H1 (cell line): ENCODE measurements around the gene ACTC1. TPM values are rescaled to one million over a fixed set of nuclear protein-coding genes. Genes with fewer than 3 reads are reported as not detected.

Experiments
- CTCF ChIA-PET: fragments of 300-600 bp; sonication (Branson Sonifier 250); formaldehyde crosslinking; loops from one replicate; lab custom pipeline; 2021; ENCODE audit not compliant: partially characterized antibody; lab: Charles Lee
- POLR2A ChIA-PET: fragments of 300-600 bp; sonication (Branson Sonifier 250); formaldehyde crosslinking; loops from one replicate; lab custom pipeline; 2021; ENCODE audit warnings: inconsistent platforms; ENCODE audit not compliant: partially characterized antibody; lab: Charles Lee
- DNase-seq, 2 experiments: peaks; one replicate each; pipeline versions ENCODE4 v3.0.0 to v3.0.0-alpha.2; 2010 to 2022; ENCODE audit warnings: low spot score in 2 of 2, low read depth in 1 of 2, mixed read lengths in 1 of 2
- FAIRE-seq: peaks from 2 replicates; lab custom pipeline; 2011; peaks lifted over from hg19 to GRCh38; lab: Jason Lieb, UNC
- H2AFZ ChIP-seq: 2 replicates; pipeline ENCODE4 v1.8.1; 2012; ENCODE audit warnings: low read length, inconsistent platforms
- H2AK5ac ChIP-seq: 2 replicates; pipeline ENCODE4 v1.6.1; 2013; ENCODE audit warnings: low read depth, low read length
- H2BK120ac ChIP-seq: replicated peaks from 2 replicates; pipeline ENCODE3; 2013; ENCODE audit warnings: low read depth, low read length, inconsistent platforms
- H2BK12ac ChIP-seq: 2 replicates; pipeline ENCODE4 v1.6.1; 2013; ENCODE audit warnings: low read depth, low read length
- H2BK15ac ChIP-seq: 2 replicates; pipeline ENCODE4 v1.6.1; 2013; ENCODE audit warnings: low read length
- H2BK20ac ChIP-seq: 2 replicates; pipeline ENCODE4 v1.6.1; 2013; ENCODE audit warnings: low read length
- H2BK5ac ChIP-seq: 2 replicates; pipeline ENCODE4 v1.6.1; 2013; ENCODE audit warnings: low read depth, low read length
- H3K14ac ChIP-seq: 2 replicates; pipeline ENCODE4 v1.6.1; 2013; ENCODE audit warnings: inconsistent platforms; ENCODE audit not compliant: insufficient read length
- H3K18ac ChIP-seq: 2 replicates; pipeline ENCODE4 v1.6.1; 2013; ENCODE audit warnings: low read length; ENCODE audit errors: extremely low read depth
- H3K23ac ChIP-seq: 2 replicates; pipeline ENCODE4 v1.6.1; 2013; ENCODE audit warnings: inconsistent platforms; ENCODE audit not compliant: insufficient read length
- H3K23me2 ChIP-seq: 2 replicates; pipeline ENCODE4 v1.6.1; 2013; ENCODE audit warnings: low read depth, low read length
- H3K27ac ChIP-seq: 2 replicates; pipeline ENCODE4 v1.6.1; 2011; ENCODE audit warnings: low read depth, low read length, inconsistent platforms
- H3K27me3 ChIP-seq, 4 experiments: replicated peaks in 1 of 4; 1 replicate in 1 of 4; 2 replicates in 3 of 4; pipeline versions ENCODE4 v1.6.1 to v1.8.1; 2011 to 2013; ENCODE audit warnings: low read length in 3 of 4, mild to moderate bottlenecking in 3 of 4, inconsistent platforms in 2 of 4, mixed read lengths in 2 of 4, moderate library complexity in 1 of 4; ENCODE audit not compliant: control insufficient read depth in 3 of 4, insufficient read depth in 3 of 4; ENCODE audit errors: extremely low read depth in 1 of 4
- H3K36me3 ChIP-seq, 4 experiments: 2 replicates each; pipeline versions ENCODE4 v1.6.1 to v1.8.1; 2011 to 2013; ENCODE audit warnings: mild to moderate bottlenecking in 4 of 4, low read length in 3 of 4, moderate library complexity in 2 of 4, control low read depth in 1 of 4, inconsistent platforms in 1 of 4; ENCODE audit not compliant: insufficient read depth in 4 of 4, control insufficient read depth in 2 of 4
- H3K4ac ChIP-seq: replicated peaks from 2 replicates; pipeline ENCODE3; 2013; ENCODE audit warnings: low read length, low read depth, mixed read lengths, inconsistent platforms; ENCODE audit not compliant: insufficient read length
- H3K4me1 ChIP-seq, 4 experiments: replicated peaks in 1 of 4; 1 replicate in 1 of 4; 2 replicates in 3 of 4; pipeline versions ENCODE4 v1.6.1 to v1.8.1; 2011 to 2013; ENCODE audit warnings: low read length in 3 of 4, inconsistent platforms in 2 of 4, mixed read lengths in 1 of 4; ENCODE audit not compliant: insufficient read depth in 4 of 4, control insufficient read depth in 3 of 4
- H3K4me2 ChIP-seq, 2 experiments: 2 replicates each; pipeline versions ENCODE4 v1.6.1 to v1.8.1; 2011 to 2013; ENCODE audit warnings: low read depth in 2 of 2, low read length in 2 of 2, control low read depth in 1 of 2, inconsistent platforms in 1 of 2, mild to moderate bottlenecking in 1 of 2; ENCODE audit not compliant: insufficient read depth in 1 of 2
- H3K4me3 ChIP-seq, 4 experiments: fragments of 200-600, 300-600 bp in 1 of 4; sonication (generic), shearing (Covaris generic), sonication (Bioruptor Twin) in 1 of 4; 2 replicates each; pipeline versions ENCODE4 v1.5.1 to v1.8.1; 2011 to 2016; ENCODE audit warnings: low read length in 4 of 4, low read depth in 3 of 4, control low read depth in 2 of 4, inconsistent platforms in 2 of 4, mild to moderate bottlenecking in 2 of 4, mixed read lengths in 1 of 4, moderate library complexity in 1 of 4; ENCODE audit not compliant: insufficient read depth in 2 of 4; ENCODE audit errors: extremely low read depth in 1 of 4
- H3K56ac ChIP-seq: replicated peaks from 2 replicates; pipeline ENCODE3; 2013; ENCODE audit warnings: low read depth, mild to moderate bottlenecking, mixed read lengths, low read length, inconsistent platforms; ENCODE audit not compliant: insufficient read length
- H3K79me1 ChIP-seq: 2 replicates; pipeline ENCODE4 v1.6.1; 2013; ENCODE audit warnings: low read depth, low read length, control low read depth
- H3K79me2 ChIP-seq, 2 experiments: 2 replicates each; pipeline versions ENCODE4 v1.6.1 to v1.8.1; 2012 to 2013; ENCODE audit warnings: low read length in 2 of 2, mild to moderate bottlenecking in 2 of 2, inconsistent platforms in 1 of 2; ENCODE audit not compliant: insufficient read depth in 2 of 2, control insufficient read depth in 1 of 2
- H3K9ac ChIP-seq, 4 experiments: replicated peaks in 1 of 4; 1 replicate in 1 of 4; 2 replicates in 3 of 4; pipeline versions ENCODE4 v1.6.1 to v1.8.1; 2011 to 2013; ENCODE audit warnings: low read depth in 3 of 4, low read length in 3 of 4, control low read depth in 2 of 4, mild to moderate bottlenecking in 2 of 4, moderate library complexity in 2 of 4, inconsistent platforms in 1 of 4; ENCODE audit errors: extremely low read depth in 1 of 4
- H3K9me3 ChIP-seq, 2 experiments: 2 replicates each; pipeline versions ENCODE4 v1.6.1 to v1.8.1; 2012 to 2013; ENCODE audit warnings: mild to moderate bottlenecking in 2 of 2, moderate library complexity in 2 of 2, control low read depth in 1 of 2, inconsistent platforms in 1 of 2, low read depth in 1 of 2, low read length in 1 of 2, mixed read lengths in 1 of 2; ENCODE audit not compliant: insufficient read depth in 2 of 2
- H4K20me1 ChIP-seq, 2 experiments: replicated peaks in 1 of 2; 2 replicates each; pipeline versions ENCODE3 to v1.8.1; 2011 to 2013; ENCODE audit warnings: inconsistent platforms in 2 of 2, low read length in 2 of 2, mild to moderate bottlenecking in 1 of 2; ENCODE audit not compliant: insufficient read depth in 2 of 2, control insufficient read depth in 1 of 2
- H4K5ac ChIP-seq: 2 replicates; pipeline ENCODE4 v1.6.1; 2013; ENCODE audit warnings: low read length, low read depth, mixed read lengths, inconsistent platforms; ENCODE audit not compliant: insufficient read length
- H4K8ac ChIP-seq: 2 replicates; pipeline ENCODE4 v1.8.0; 2013; ENCODE audit warnings: mild to moderate bottlenecking, moderate library complexity, low read length, inconsistent platforms; ENCODE audit not compliant: insufficient read depth; ENCODE audit errors: extremely low read depth
- H4K91ac ChIP-seq: replicated peaks from 2 replicates; pipeline ENCODE3; 2013; ENCODE audit warnings: low read length, mixed read lengths, inconsistent platforms; ENCODE audit not compliant: insufficient read length
- EP300 ChIP-seq, 2 experiments: IDR thresholded peaks; 1 replicate in 1 of 2; 2 replicates in 1 of 2; pipeline ENCODE4 v1.6.1; 2011 to 2012; ENCODE audit warnings: low read depth in 2 of 2, low read length in 2 of 2, mild to moderate bottlenecking in 2 of 2, borderline replicate concordance in 1 of 2, inconsistent platforms in 1 of 2, moderate library complexity in 1 of 2
- WGBS, 2 experiments: shearing (Covaris generic) in 1 of 2; methylation state at CpG; one replicate each; pipeline versions ENCODE4 v1.1.6 to v1.1.7; 2013 to 2015; ENCODE audit warnings: low lambda C conversion rate in 2 of 2, mixed read lengths in 2 of 2, inconsistent platforms in 1 of 2, low coverage in 1 of 2, missing lambda C conversion rate in 1 of 2; ENCODE audit not compliant: insufficient replicate concordance in 2 of 2, insufficient coverage in 1 of 2, insufficient read length in 1 of 2; ENCODE audit errors: extremely low coverage in 1 of 2, missing lambda C conversion rate in 1 of 2; 5-methylcytosine and 5-hydroxymethylcytosine counted together
- polyA plus RNA-seq, 7 experiments: library from polyadenylated mRNA; depleted of rRNA in 3 of 7; stranded (reverse) in 5 of 7; unstranded in 2 of 7; fragments of >200 nt in 5 of 7; fragments of 200-250 nt in 2 of 7; gene quantifications; 1 replicate in 5 of 7; 2 replicates in 1 of 7; 4 replicates in 1 of 7; pipeline versions ENCODE4 v1.2.1 to v1.2.3, GENCODE V29; 2011 to 2013; ENCODE audit warnings: missing spikeins in 2 of 7, mixed read lengths in 2 of 7
- total RNA-seq: library from RNA; stranded (reverse); fragmentation: NEBNext Ultra II Directional; extraction: Animal tissue kit (Norgen Biotek cat#: 25700); gene quantifications from 2 replicates; pipeline ENCODE4 v1.2.1, GENCODE V29; 2021

The ACTC1 gene
- total and polyA plus RNA-seq, 2 of the 8 experiments (the other 6 are each of a cell fraction or from before 2014, with no cell fraction given), result 37.6 to 90.0 TPM

DNA sequence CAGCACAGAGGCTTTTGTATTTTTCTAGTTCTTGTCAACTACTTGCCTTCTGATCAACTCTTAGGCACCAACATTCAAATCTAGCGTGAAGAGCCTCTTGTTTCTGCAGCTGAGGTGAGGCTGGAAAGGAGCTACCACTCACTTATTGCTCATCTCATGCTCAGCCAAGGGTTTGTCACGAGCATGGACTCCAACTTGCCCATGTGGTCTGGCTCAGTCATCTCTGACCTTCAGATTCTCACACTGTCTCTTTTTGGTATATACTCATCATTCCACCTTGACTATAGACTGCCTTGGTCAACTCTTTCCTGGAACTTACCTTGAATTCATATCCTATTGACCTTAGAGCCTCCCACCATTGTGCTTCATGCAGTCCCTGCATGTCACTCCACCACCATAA is 35.4 kb downstream of the ACTC1 start:
- Histone ChIP-seq H3K27me3 (peaks cover 8 to 23% (median 15%) of the 10 kb centered on the region in 4 experiments), H3K23ac (no peak overlapping the region), H2BK20ac (no peak overlapping the region), H3K18ac (no peak overlapping the region), H4K20me1 (no peaks in the 10 kb centered on the region), H3K36me3 (no peaks in the 10 kb centered on the region), H3K4me3 (no peak overlapping the region), H2BK12ac (no peak overlapping the region), H2AFZ (no peak overlapping the region), H2BK15ac (no peak overlapping the region), H4K5ac (no peak overlapping the region), H3K4ac (no peak overlapping the region), H3K27ac (no peak overlapping the region), H3K79me1 (no peaks in the 10 kb centered on the region), H3K9ac (no peak overlapping the region), H4K8ac (no peak overlapping the region), H3K9me3 (no peaks in the 10 kb centered on the region), H2BK5ac (no peak overlapping the region), H2AK5ac (no peak overlapping the region), H3K4me2 (no peak overlapping the region), H3K23me2 (peaks cover 4% of the 10 kb centered on the region; the same call in 1 of the 2 replicates), H4K91ac (no peak overlapping the region), H3K14ac (no peak overlapping the region), H3K79me2 (no peaks in the 10 kb centered on the region), H3K56ac (no peak overlapping the region), H2BK120ac (no peak overlapping the region), H3K4me1 (peaks cover 0 to 6% (median 2%) of the 10 kb centered on the region in 4 experiments; a peak in 3 of 7 replicates)
- CTCF ChIA-PET, result interaction anchor here (0.6 to 2.3 kb wide), 3 partner anchors 16 to 258 kb away, joined by 3 to 8 read pairs (median 4); no protein-coding TSS in a partner anchor
- FAIRE-seq, result no peak
- 89% methylated on average over 2 of the region's 2 CpGs; no CpG with 5 or more reads in 1 of the 2 experiments for WGBS, 2 experiments
- POLR2A ChIA-PET, result interaction anchor here (0.9 kb wide), 1 partner anchor 31 kb away, joined by 3 read pairs; no protein-coding TSS in a partner anchor
- no peak for DNase-seq
- no peak for TF ChIP-seq EP300 (IDR thresholded peaks at IDR 0.05; ENCODE audit: borderline replicate concordance in 1 of 2, low read depth in 2 of 2, low read length in 2 of 2)
